GM23338 (cell line): ENCODE measurements around the gene CABP4. TPM values are rescaled to one million over a fixed set of nuclear protein-coding genes. Genes with fewer than 3 reads are reported as not detected.

ENCODE experiments used
- ATAC-seq: fragments of 200-7000 bp; cut with Tn5 transposase; 3 replicates; pipeline ENCODE4 v1.9.1; 2020
- DNase-seq: peaks from one replicate; pipeline ENCODE4 v3.0.0-alpha.2; 2015; ENCODE audit warnings: low spot score
- H2AFZ ChIP-seq: fragments of 200-600 bp; sonication (generic); 2 replicates; pipeline ENCODE4 v1.8.0; 2016; ENCODE audit warnings: antibody characterized with exemption, mild to moderate bottlenecking, moderate library complexity
- H3F3A ChIP-seq: fragments of 200-600 bp; sonication (generic); replicated peaks from 2 replicates; pipeline ENCODE4 v1.8.0; 2017; ENCODE audit warnings: antibody characterized with exemption, mixed run types, low read depth
- H3K27ac ChIP-seq: fragments of 200-600 bp; sonication (generic); 2 replicates; pipeline ENCODE4 v1.6.1; 2016; ENCODE audit warnings: low read depth
- H3K27me3 ChIP-seq: fragments of 200-600 bp; sonication (generic); 2 replicates; pipeline ENCODE4 v1.8.0; 2016; ENCODE audit warnings: mild to moderate bottlenecking, mixed run types, moderate library complexity; ENCODE audit not compliant: insufficient read depth
- H3K36me3 ChIP-seq: fragments of 200-600 bp; sonication (generic); 2 replicates; pipeline ENCODE4 v1.8.0; 2016; ENCODE audit warnings: mild to moderate bottlenecking; ENCODE audit not compliant: insufficient read depth
- H3K4me1 ChIP-seq: fragments of 200-600 bp; sonication (generic); 2 replicates; pipeline ENCODE4 v1.8.0; 2016; ENCODE audit warnings: mild to moderate bottlenecking, moderate library complexity; ENCODE audit not compliant: insufficient read depth
- H3K4me2 ChIP-seq: fragments of 200-600 bp; sonication (generic); 2 replicates; pipeline ENCODE4 v1.7.1; 2017; ENCODE audit warnings: mixed run types
- H3K4me3 ChIP-seq: fragments of 200-600 bp; sonication (generic); 2 replicates; pipeline ENCODE4 v1.6.1; 2016; ENCODE audit warnings: mixed run types
- H3K79me2 ChIP-seq: fragments of 200-600 bp; sonication (generic); replicated peaks from 2 replicates; pipeline ENCODE4 v1.8.0; 2017; ENCODE audit warnings: mild to moderate bottlenecking; ENCODE audit not compliant: insufficient read depth
- H3K9me2 ChIP-seq: fragments of 200-600 bp; sonication (generic); 2 replicates; pipeline ENCODE4 v1.8.0; 2017; ENCODE audit not compliant: insufficient read depth
- H4K20me1 ChIP-seq: fragments of 200-600 bp; sonication (generic); replicated peaks from 2 replicates; pipeline ENCODE4 v1.8.0; 2017; ENCODE audit warnings: mild to moderate bottlenecking; ENCODE audit not compliant: insufficient read depth
- H3K27ac Mint-ChIP-seq: 2 replicates; pipeline ENCODE4 v1.8.0; 2020; ENCODE audit warnings: inconsistent platforms, mild to moderate bottlenecking, moderate library complexity, mixed read lengths
- H3K27me3 Mint-ChIP-seq: 3 replicates; pipeline ENCODE4 v1.8.0; 2022; ENCODE audit warnings: low read depth, mild to moderate bottlenecking, moderate library complexity, mixed read lengths, inconsistent platforms; ENCODE audit not compliant: insufficient read depth, poor library complexity
- H3K36me3 Mint-ChIP-seq: 3 replicates; pipeline ENCODE4 v1.8.0; 2021; ENCODE audit warnings: low read depth, mild to moderate bottlenecking, inconsistent platforms, moderate library complexity, mixed read lengths
- H3K4me1 Mint-ChIP-seq: 3 replicates; pipeline ENCODE4 v1.8.0; 2020; ENCODE audit warnings: mild to moderate bottlenecking, inconsistent platforms, mixed read lengths
- H3K4me3 Mint-ChIP-seq: 3 replicates; pipeline ENCODE4 v1.8.0; 2021; ENCODE audit warnings: moderate library complexity, mild to moderate bottlenecking, inconsistent platforms, mixed read lengths
- H3K9me3 Mint-ChIP-seq: 3 replicates; pipeline ENCODE4 v1.8.0; 2020; ENCODE audit warnings: moderate library complexity, mild to moderate bottlenecking, inconsistent platforms, mixed read lengths
- EZH2 ChIP-seq: fragments of 200-600 bp; sonication (generic); IDR thresholded peaks from one replicate; pipeline ENCODE4 v1.8.0; 2017; ENCODE audit warnings: antibody characterized with exemption, mild to moderate bottlenecking, low read depth; ENCODE audit not compliant: unreplicated experiment
- EZH2phosphoT487 ChIP-seq: fragments of 200-600 bp; sonication (generic); IDR thresholded peaks from one replicate; pipeline ENCODE4 v1.8.1; 2018; ENCODE audit warnings: antibody characterized with exemption; ENCODE audit not compliant: unreplicated experiment
- JUNB ChIP-seq: IDR thresholded peaks from one replicate; pipeline ENCODE4 v1.6.1; 2016; ENCODE audit warnings: antibody characterized with exemption; ENCODE audit not compliant: unreplicated experiment
- NANOG ChIP-seq: IDR thresholded peaks from 2 replicates; pipeline ENCODE4 v1.6.1; 2016; ENCODE audit warnings: antibody characterized with exemption, borderline replicate concordance
- POLR2AphosphoS5 ChIP-seq: IDR thresholded peaks from 2 replicates; pipeline ENCODE4 v1.6.1; 2016; ENCODE audit warnings: antibody characterized with exemption, low read depth
- REST ChIP-seq: IDR thresholded peaks from one replicate; pipeline ENCODE4 v1.6.1; 2018; ENCODE audit warnings: antibody characterized with exemption; ENCODE audit not compliant: unreplicated experiment
- STAT1 ChIP-seq: IDR thresholded peaks from one replicate; pipeline ENCODE4 v1.6.1; 2016; ENCODE audit warnings: antibody characterized with exemption; ENCODE audit not compliant: unreplicated experiment
- polyA plus RNA-seq: library from polyadenylated mRNA; unstranded; fragments of >200 nt; fragmentation: Nextera tagmentation; extraction: Ambion mirVana; gene quantifications from 2 replicates; pipeline ENCODE4 v1.2.1, GENCODE V29; 2016
- total RNA-seq: library from RNA; depleted of rRNA; stranded (reverse); fragments of >200 nt; shearing (Covaris generic); gene quantifications from 2 replicates; pipeline ENCODE4 v1.2.3, GENCODE V29; 2014
- TF ChIP-seq, protein P1 (sequence below), 2 experiments: fragments of 200-600 bp in 1 of 2; sonication (generic) in 1 of 2; conservative IDR thresholded peaks; 2 replicates each; pipeline versions ENCODE4 v1.5.1 to v1.6.1; 2016 to 2017; ENCODE audit warnings: antibody characterized with exemption in 2 of 2, low read depth in 2 of 2, mild to moderate bottlenecking in 2 of 2, moderate library complexity in 1 of 2
- TF ChIP-seq, protein P2 (sequence below): IDR thresholded peaks from 2 replicates; pipeline ENCODE4 v1.6.1; 2016; ENCODE audit warnings: antibody characterized with exemption

CABP4 gene
- total and polyA plus RNA-seq, 2 experiments from 2014 or later = 0.28 TPM; not detected in 1

GRCh38 chr11:67421430-67422031 lies 33.6 kb upstream of the CABP4 start:
- Mint-ChIP-seq H3K4me3 (peak overlapping the region; percentile 59), H3K36me3 (no peaks in the 10 kb centered on the region), H3K9me3 (no peaks in the 10 kb centered on the region; the same call in 2 of the 3 replicates), H3K4me1 (peaks cover 13% of the 10 kb centered on the region), H3K27ac (no peak overlapping the region), H3K27me3 (peaks cover 27% of the 10 kb centered on the region)
- Histone ChIP-seq H4K20me1 (no peaks in the 10 kb centered on the region), H3K9me2 (no peaks in the 10 kb centered on the region), H3K4me3 (peak overlapping the region; percentile 67), H3K27ac (no peak overlapping the region), H3F3A (no peaks in the 10 kb centered on the region), H3K79me2 (no peaks in the 10 kb centered on the region), H3K27me3 (0 out of 2 replicates have a peak, but pooled peaks cover 5% of the 10 kb centered on the region), H2AFZ (peak overlapping the region; percentile 88; the same call in 1 of the 2 replicates), H3K36me3 (no peaks in the 10 kb centered on the region), H3K4me1 (peaks cover 8% of the 10 kb centered on the region; the same call in 1 of the 2 replicates), H3K4me2 (peak overlapping the region; percentile 78; the same call in 1 of the 2 replicates)
- TF ChIP-seq EZH2phosphoT487 (no peak), REST (no peak), NANOG (no peak), POLR2AphosphoS5 (no peak), STAT1 (no peak), JUNB (no peak), EZH2 (no peak)
- TF ChIP-seq, protein P1, sequence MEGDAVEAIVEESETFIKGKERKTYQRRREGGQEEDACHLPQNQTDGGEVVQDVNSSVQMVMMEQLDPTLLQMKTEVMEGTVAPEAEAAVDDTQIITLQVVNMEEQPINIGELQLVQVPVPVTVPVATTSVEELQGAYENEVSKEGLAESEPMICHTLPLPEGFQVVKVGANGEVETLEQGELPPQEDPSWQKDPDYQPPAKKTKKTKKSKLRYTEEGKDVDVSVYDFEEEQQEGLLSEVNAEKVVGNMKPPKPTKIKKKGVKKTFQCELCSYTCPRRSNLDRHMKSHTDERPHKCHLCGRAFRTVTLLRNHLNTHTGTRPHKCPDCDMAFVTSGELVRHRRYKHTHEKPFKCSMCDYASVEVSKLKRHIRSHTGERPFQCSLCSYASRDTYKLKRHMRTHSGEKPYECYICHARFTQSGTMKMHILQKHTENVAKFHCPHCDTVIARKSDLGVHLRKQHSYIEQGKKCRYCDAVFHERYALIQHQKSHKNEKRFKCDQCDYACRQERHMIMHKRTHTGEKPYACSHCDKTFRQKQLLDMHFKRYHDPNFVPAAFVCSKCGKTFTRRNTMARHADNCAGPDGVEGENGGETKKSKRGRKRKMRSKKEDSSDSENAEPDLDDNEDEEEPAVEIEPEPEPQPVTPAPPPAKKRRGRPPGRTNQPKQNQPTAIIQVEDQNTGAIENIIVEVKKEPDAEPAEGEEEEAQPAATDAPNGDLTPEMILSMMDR (conservative IDR thresholded peaks at IDR 0.05; ENCODE audit: low read depth in 2 of 2) = 0 out of 4 replicates have a peak, but pooled peaks of 1 of the 2 experiments have one; percentile 22
- TF ChIP-seq, protein P2, sequence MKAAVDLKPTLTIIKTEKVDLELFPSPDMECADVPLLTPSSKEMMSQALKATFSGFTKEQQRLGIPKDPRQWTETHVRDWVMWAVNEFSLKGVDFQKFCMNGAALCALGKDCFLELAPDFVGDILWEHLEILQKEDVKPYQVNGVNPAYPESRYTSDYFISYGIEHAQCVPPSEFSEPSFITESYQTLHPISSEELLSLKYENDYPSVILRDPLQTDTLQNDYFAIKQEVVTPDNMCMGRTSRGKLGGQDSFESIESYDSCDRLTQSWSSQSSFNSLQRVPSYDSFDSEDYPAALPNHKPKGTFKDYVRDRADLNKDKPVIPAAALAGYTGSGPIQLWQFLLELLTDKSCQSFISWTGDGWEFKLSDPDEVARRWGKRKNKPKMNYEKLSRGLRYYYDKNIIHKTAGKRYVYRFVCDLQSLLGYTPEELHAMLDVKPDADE = no peak
- peak; percentile 33; the same call in 2 of the 3 replicates for ATAC-seq
- no peak for DNase-seq
